ENCODE measurements around the gene SPDYE5.

The SPDYE5 gene

GRCh38 chr7:75537731-75538130 is 45.6 kb downstream of the SPDYE5 start:
- no peak for DNase-seq

GRCh38 chr7:75546237-75547015 is 54.3 kb downstream of the SPDYE5 start:
- no peak for DNase-seq

All from NCI-H1930 (cell line).